Dendritic cell treated with granulocyte-macrophage colony-stimulating factor and Interleukin-4, amounts not matched to agents 40 ng/mL and 50 ng/mL, for 4 days (primary cell): ENCODE results near the gene NDRG2.

ENCODE experiments used
- H3K27ac Mint-ChIP-seq: one replicate; pipeline ENCODE4 v1.8.0; 2022; ENCODE audit warnings: mild to moderate bottlenecking, mixed read lengths
- H3K27me3 Mint-ChIP-seq: one replicate; pipeline ENCODE4 v1.8.0; 2022; ENCODE audit warnings: mild to moderate bottlenecking, mixed read lengths
- H3K36me3 Mint-ChIP-seq: one replicate; pipeline ENCODE4 v1.8.0; 2022; ENCODE audit warnings: low read depth, mixed read lengths
- H3K4me1 Mint-ChIP-seq: one replicate; pipeline ENCODE4 v1.8.0; 2022; ENCODE audit warnings: low read depth, mixed read lengths
- H3K4me3 Mint-ChIP-seq: one replicate; pipeline ENCODE4 v1.8.0; 2022; ENCODE audit warnings: mild to moderate bottlenecking, moderate library complexity, mixed read lengths
- H3K9me3 Mint-ChIP-seq: one replicate; pipeline ENCODE4 v1.8.0; 2022; ENCODE audit warnings: mixed read lengths
- intact Hi-C: fragments of 100-400 bp; cut with micrococcal nuclease; formaldehyde crosslinking; loops from one replicate; pipeline ENCODE4 v1.15.0; 2022

Gene NDRG2

DNA sequence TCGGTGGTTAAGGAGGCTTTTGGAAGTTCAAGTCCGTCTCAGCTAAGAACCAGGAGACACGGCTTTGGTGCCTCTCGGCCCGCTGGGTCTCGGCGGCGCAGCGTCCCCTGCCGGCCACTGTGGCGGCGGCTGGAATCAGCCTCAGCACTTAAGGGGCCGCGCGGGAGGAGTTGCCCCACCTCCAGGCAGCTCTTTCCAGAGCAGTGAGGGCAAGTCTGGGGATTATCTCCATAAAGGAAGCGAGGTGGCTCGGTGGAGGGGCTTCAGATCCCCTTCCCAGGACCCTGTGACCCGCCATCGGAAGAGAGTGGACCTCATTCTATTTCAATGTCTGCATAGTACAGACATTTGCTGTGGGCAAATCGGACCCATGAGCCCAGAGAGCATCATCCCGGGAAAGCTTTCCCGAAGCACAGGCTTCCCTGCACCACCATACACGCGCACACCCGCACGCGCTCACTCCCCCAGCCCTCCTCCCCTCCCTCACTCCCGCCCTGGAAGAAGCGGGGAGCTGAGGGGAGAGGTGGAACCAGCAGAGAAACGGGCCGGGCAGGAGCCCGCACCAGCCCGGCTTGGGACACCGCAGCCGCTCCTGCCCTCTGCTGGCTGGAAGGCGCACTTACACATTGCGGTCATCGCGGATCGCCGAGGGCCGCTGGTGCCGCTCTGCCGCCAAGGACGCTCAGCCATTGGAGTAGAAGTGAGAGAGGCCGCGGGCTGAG, 53.7 kb downstream of the NDRG2 start:
- intact Hi-C loops = loop anchor here (1.0 to 5.0 kb wide), 3 partner anchors 99 to 274 kb away; no protein-coding TSS in a partner anchor
- Mint-ChIP-seq H3K27me3 (no peaks in the 10 kb centered on the region), H3K4me3 (peak overlapping the region; percentile 84), H3K4me1 (peaks cover 25% of the 10 kb centered on the region), H3K36me3 (no peaks in the 10 kb centered on the region), H3K9me3 (no peaks in the 10 kb centered on the region), H3K27ac (peak overlapping the region; percentile 68)

DNA sequence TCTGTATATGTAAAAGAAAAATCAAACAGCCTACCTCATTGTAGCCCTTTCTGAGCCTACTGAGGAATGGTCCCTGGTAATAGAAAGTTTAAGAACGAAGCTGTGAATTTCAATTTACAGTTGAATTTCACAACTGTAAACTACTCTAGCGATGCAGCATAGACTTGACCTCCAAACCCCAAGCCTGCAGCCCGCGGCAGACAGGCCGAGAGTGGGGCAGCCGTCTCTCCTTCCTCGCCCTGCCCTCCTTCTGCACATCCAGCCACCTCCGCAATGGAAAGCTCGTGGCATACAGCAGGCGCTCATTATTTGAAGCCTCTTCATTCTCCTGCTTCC, 54.2 kb downstream of the NDRG2 start:
- H3K27me3 Mint-ChIP-seq = no peaks in the 10 kb centered on the region
- H3K9me3 Mint-ChIP-seq = no peaks in the 10 kb centered on the region
- peak overlapping the region; percentile 68 for H3K27ac Mint-ChIP-seq

DNA sequence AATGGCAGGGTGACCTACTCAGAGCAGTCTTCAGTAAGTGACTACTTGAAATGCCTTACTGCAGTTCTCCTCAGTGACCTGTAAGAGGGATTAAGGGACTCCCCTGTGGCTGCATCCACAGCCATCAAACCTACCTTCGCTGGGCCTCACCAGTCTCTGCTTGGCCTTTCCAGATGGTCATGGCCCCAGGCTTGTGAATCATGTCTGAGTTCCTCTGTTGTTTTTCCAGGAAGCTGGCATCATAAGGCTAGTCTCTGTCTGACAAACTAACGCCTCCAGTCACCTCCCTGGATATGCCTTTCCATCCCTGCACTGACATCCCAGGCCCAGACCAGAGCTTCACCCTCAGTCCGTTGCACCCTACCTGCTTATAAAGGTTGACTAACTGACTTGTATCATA, 55.5 kb downstream of the NDRG2 start:
- Mint-ChIP-seq H3K4me3 (no peak overlapping the region), H3K27me3 (no peaks in the 10 kb centered on the region), H3K4me1 (peaks cover 25% of the 10 kb centered on the region), H3K36me3 (no peaks in the 10 kb centered on the region), H3K9me3 (no peaks in the 10 kb centered on the region), H3K27ac (no peak overlapping the region)
- intact Hi-C loops = no loop called here

More for the DNA sequence above, 54.2 kb downstream of the NDRG2 start:
- intact Hi-C loops = loop anchor here (5.0 kb wide), 2 partner anchors 98 to 273 kb away; no protein-coding TSS in a partner anchor
- H3K4me1 Mint-ChIP-seq = peaks cover 25% of the 10 kb centered on the region
- peak overlapping the region; percentile 84 for H3K4me3 Mint-ChIP-seq
- H3K36me3 Mint-ChIP-seq = no peaks in the 10 kb centered on the region
